NK-92 (cell line): ENCODE results near the gene HPS3.
"Not testable (repeated sequence)": the region's sequence is repeated elsewhere in the genome, so short reads cannot be mapped to it uniquely, and the experiment has no call there.

ENCODE experiments used
- DNase-seq: peaks from one replicate; lab custom pipeline; 2025; ENCODE audit not compliant: unreplicated experiment; lab: John Stamatoyannopoulos, UW

The HPS3 gene

DNA sequence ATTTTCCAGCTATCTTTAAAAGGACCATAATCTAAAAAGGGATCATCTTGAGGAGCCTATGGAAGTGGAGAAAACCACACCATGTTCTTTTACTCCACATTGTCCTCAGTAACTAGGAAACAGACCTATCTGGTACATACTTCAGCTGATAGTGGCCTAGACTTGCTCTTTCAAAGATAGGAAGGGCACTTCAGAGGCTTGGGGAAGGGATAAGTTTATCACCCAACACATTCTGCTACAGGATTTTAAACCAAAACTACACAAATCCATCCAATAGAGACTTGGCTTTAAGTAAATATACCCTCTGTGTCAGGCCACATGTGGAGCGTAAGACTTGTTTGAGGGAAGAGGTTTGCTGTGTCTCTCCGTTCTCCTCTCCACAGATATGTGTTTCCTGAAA is 56.8 kb downstream of the HPS3 start:
- no peak for DNase-seq

DNA sequence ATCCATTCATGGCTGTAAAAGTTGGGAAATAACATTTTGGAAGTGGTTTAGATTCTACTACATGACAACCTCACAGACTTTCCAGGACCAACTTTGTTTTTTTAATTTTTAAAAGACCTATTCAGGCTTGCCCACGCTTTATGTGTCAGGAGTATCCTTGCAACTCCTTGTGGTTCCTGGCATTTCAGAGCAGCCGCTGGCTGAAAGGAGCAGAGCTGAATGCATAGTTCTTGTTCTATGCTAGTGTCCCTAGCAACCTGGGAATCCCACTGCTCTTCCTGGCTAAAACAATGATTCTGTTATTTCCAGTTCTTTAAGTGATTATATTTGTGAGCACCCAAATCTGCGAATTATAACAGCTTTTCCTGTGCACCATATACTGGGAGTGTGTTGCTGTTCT is 57.3 kb downstream of the HPS3 start:
- no peak for DNase-seq

DNA sequence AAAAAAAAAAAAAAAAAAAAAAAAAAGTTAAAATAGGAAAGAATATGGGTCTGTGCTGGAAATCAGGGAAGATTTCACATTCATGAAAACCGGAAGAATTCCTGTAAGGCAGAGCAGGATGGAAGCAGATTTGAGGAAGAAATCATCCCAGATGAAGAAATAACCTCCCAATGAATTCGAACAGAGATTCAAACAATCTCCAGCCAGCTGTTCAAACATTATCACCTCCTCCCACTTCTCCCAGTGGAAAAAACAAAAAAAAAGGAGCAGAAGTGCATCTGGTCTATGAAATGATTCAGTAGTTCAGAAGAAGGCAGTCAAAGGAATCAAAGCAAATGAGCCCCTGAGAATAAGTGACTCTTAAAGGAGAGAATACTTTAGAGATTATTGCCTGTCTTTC is 59.1 kb downstream of the HPS3 start:
- no peak for DNase-seq

DNA sequence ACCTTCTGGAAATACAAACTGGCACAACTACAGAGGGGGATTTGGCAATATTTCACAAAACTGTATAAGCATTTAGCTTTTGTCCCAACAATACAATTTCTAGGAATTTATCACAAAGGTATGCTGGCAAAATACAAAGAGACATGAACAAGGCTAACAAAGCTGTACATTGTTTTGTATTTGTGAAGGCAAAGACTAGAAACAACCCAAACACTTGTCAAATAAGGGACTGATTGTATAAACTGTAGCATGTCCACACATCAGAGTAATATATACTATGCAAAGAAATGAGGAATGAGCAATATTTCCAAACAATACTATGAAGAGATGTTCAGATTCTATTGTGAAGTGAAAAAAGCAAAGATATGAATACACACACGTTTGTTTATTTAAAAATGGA is 65.8 kb downstream of the HPS3 start:
- no peak for DNase-seq

DNA sequence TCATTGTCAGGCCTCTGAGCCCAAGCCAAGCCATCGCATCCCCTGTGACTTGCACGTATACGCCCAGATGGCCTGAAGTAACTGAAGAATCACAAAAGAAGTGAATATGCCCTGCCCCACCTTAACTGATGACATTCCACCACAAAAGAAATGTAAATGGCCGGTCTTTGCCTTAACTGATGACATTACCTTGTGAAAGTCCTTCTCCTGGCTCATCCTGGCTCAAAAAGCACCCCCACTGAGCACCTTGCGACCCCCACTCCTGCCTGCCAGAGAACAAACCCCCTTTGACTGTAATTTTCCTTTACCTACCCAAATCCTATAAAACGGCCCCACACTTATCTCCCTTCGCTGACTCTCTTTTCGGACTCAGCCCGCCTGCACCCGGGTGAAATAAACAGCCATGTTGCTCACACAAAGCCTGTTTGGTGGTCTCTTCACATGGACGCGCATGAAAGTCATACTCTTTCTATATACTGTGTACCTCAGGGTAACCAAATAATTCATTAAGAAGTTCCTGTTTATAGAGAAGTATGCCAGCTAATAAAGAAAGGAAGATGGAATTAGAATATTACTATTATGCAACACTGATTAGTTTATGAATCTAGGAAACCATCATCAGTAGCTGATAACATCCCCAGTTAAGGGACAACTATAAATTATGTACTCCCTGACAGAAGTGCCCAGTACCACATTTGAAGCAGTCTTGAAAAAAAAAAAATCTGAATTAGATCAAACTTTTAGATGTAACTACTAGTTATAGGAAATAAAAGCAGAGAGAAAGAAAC is 67.6 kb downstream of the HPS3 start:
- DNase-seq, result not testable (repeated sequence)

DNA sequence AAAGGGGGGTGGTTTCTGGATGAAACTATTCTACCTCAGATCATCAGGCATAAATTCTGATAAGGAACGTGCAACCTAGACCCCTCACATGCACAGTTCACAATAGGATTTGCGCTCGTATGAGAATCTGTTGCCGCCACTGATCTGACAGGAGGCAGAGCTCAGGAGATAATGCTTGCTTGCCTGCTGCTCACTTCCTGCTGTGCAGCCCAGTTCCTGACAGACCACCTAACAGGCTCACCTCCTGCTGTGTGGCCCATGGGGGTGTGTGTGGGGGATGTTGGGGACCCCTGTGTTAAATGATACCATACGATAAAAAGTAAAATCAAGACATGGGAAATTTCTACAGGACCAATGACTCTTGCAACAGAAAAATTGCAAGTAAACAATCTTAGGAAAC is 68.2 kb downstream of the HPS3 start:
- DNase-seq, result no peak

DNA sequence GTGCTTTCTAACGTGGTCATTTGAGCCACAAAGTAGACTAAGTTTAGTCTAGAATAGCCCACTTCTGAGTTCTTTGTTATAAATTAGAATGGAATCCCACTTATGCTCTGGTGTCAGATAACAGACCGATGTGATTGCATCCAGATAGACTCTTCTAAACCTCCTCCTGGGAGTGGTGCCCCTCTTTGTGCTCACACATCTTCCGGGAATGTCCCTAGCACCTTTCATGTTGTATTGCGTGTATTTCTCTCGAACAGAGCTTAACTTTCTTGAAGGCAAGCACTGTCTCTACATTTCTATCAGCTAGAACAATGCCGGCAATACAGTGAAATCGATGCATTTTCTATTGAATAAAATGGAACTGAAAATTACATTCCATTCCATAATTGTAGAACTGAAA is 69.2 kb downstream of the HPS3 start:
- no peak for DNase-seq

DNA sequence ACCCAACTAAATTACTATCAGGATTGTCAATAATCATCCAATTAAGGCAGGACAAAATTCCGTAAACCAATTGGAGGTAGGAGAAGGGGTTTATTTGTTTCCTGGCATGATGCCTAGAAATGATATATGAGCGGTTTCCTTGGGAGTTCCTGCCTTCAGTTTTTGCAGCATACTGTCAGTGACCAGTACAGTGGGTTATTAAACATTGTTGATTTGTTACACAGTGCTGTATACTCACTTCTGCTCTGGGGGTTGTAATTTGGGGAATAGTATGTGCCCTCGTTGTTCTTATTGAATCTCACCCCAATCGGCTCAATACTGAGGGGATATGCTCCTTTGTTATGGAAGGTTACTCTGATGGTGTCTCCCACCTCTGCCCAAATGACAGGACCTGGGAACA is 70.0 kb downstream of the HPS3 start:
- no peak for DNase-seq

DNA sequence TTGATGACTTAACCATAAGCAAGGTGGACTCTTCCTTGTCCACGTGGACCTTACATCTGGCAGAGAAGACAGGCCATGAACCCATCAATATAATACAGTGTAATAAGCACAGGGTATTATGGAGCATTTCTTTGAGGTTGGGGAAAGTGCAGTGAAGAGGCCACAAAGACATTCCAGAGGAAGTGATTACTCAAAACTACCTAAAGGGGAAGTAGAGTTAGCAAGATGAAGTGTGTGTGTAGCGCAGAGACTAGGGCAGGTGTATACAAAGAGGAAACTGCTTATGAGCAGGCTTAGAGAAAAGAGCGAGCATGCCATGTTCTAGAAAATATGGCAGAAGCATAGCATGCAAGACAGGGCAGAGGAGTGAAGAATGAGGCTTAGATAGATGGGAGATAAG is 74.3 kb downstream of the HPS3 start:
- DNase-seq, result no peak

DNA sequence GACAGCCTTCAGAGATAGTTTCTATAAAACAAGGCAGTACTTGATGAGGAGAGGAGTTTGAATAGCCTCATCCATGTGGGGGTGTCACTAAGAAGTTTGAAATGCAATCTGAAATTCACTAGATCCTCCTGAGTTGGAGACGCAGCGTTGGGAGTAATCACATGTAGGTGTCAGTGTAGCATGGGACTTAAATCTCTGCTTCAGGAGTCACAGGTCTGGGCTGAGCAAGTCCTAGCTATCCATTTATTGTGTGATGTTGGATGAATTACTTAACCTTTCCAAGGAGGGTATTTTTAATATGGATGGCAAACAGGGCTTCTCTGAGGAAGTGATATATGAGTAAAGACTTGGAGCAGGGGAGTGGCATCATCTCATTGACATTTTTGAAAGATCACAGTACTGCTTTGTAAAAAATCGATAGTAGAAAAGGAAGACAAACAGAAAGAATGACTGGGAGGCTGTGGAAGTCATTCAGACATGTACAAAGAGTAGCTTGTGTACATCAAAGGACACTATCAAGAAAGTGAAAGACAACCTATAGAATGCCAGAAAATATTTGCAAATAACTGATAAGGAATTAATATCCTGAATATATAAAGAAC is 75.1 kb downstream of the HPS3 start:
- no peak for DNase-seq

DNA sequence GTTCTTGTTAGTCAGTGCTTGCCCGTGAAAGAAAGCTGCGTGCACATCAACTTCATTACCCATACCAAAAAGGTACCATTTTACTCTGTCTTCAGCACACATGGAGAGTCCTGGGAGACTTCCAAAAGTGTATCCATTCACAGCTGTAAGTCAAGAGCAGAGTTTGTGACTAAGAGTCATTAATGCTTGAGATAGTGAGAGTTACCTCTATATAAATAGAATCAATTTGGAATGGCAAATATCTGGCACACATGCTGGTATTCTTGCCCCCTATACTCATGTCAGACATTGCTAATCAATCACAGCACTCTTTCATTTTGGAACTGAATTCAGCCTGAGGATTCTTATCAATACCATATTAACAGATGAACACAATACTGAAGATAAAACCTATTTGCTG is 78.0 kb downstream of the HPS3 start:
- no peak for DNase-seq

DNA sequence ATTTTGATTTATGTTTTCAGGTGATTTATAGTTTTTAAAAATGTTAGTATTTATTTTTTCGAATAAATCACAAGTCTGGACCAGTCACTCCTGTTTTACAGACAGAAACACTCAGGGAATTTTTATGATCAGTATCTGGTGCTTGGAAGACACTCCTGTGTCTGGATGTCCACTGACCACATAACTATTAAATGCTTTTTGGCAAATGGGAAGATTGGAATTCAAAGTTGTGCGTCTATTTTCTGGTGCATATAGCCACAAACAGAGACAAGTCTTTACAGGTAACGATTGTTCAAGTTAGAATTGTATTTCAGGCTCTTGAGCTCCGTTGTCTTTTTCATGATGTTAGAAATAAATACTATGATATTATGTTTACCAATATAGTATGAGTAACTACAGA is 80.0 kb downstream of the HPS3 start:
- no peak for DNase-seq

DNA sequence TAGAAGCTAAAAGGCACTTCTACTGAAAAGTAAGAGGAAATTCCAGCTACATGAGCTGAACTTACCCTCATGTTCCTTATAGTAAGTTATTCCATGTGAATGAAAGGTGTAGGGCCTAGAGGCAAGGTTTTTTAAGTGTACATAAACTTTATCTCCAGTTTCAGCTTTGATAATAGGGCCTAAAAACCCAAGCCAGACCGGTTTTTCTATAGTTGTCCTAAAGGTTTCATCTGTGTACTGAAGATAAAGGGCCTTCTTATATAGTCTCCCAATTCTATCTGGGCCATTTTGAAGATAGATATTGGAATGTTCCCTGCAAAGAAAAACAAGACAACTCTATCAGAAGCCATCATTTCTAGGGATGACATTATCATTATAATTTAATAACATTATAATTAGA is 82.9 kb downstream of the HPS3 start:
- no peak for DNase-seq

DNA sequence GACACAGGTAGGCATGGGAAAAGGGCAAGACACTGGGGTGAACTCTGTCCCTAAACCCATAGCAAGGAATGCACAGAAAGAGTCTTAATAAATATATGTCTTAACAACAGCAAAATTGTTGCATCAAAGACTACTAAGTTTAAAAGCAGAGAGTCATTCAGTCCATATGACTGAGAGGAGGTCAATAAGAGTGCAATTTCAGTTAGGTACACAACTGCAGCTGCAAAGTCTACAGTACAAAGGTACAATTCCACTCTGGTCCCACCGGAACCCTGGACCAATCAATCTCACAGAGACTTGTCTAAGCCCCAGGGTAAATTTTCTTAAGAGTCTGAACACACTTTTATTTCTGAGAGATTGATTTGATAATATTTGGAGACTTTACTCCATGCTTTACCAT is 85.3 kb downstream of the HPS3 start:
- DNase-seq, result no peak

DNA sequence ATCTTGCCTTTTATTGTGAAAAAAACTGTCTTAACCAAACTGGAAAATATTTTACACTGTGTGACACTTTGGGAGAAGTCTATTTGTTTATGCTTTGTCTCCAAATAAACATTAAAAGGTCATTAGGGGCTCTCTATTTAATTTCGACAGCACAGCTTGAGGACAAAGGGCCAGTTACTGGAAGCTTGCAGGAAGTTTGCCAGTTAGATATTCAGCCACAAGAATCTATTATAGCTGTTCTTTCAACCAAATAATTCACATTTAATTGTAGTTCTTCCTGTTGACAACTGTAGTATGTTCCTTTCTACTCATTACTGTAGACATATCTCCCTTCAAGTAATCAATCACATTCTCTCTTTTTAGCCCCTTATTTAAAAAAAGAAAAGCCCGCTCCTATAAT is 86.1 kb downstream of the HPS3 start:
- no peak for DNase-seq

DNA sequence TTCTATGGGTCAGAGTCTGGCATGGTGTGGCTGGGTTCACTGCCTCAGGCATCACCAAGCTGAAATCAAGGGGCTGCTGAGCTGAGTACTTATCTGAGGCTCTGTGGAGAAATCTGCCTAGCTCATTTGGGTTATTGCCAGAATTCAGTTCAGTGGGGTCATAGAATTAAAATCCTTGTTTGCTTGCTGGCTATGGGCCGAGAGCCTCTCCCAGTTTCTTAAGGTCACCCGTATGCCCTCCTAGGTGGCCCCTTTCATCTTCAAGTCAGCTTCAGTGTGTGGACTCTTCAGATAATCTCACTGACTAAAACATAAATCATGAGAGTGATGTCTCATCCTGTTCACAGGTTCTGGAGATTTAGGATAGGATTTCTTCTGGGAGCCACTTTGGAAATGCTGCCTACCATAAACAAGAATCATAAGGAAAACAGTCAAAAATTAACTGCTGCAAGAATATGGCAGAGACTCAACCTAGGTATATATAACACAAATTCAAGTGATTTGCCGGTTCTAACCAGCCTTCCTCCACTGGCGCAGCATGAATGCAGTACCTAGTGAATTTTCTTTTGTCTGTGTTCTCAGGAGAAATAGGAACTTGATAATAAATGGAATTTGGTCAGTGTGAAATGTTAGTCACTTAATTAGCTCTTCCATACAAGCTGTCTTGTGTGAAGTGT is 86.9 kb downstream of the HPS3 start:
- DNase-seq, result no peak

DNA sequence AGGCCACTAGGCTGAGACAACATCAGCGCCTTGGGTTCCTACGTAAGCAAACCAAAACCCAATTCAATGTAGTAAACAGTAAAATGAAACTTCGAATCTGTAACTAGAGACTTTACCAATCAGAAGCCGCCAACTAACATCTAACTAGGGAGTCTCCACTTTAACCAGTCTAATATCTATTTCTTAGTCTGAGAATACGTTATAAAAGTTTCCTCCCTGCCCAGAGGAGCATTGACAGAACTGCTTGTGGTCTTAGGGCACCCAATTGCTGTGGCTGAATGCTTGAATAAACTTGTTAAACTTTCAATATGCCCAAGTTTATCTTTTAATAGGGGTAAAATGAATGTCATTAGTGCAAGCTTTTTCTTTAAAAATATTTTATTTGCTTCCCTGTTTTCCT is 87.9 kb downstream of the HPS3 start:
- DNase-seq, result no peak

DNA sequence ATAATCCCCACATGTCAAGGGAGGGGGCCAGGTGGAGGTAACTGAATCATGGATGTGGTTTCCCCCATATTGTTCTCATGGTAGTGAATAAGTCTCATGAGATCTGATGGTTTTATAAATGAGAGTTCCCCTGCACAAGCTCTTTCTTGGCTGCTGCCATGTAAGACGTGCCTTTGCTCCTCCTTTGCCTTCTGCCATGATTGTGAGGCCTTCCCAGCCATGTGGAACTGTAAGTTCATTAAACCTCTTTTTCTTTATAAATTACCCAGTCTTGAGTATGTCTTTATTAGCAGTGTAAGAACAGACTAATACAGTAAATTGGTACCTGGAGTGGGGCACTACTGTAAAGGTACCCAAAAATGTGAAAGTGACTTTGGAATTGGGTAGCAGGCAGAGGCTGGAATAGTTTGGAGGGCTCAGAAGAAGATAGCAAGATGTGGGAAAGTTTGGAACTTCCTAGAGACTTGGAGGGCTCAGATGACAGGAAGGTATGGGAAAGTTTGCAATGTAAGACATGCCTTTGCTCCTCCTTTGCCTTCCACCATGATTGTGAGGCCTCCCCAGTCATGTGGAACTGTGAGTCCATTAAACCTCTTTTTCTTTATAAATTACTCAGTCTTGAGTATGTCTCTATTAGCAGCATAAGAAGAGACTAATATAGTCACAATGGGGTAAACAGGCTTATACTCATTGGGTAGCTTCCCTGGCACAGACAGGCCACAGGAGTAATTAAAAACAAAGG is 90.1 kb downstream of the HPS3 start:
- DNase-seq, result not testable (repeated sequence)

DNA sequence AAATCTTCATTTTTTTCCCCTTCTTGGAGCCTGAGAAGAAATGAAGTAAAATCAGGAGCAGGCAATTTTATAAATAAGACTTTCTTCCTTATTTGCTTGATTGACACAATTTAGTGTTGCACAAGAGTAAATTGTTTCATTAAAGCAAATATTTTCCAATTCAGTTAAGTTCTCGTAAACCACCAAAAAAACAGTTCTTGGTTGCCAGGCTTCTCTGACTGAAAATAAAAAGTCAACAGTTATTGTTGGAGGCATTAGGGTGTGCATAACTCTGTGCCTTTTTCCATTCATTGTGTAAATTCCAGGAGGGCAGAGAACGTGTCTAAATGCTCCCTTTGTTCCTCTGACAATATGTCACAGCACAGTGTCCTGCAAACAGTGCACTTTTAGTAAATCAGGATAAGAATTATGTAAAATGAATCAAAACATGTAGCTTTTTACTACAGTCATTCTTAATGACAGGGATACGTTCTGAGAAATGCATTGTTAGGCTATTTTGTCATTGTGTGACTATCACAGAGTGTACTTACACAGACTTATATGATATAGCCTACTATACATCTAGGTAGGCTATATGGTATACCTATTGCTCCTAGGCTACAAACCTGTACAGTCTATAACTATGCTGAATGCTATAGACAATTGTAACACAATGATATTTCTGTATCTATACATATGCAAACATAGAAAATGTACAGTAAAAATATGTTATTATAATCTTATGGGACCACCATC is 92.5 kb downstream of the HPS3 start, which contains the start of gene CP:
Gene CP, minus strand, starts transcription at position 47 of the 735 bp plus-strand sequence. Its CDS starts 37 bp downstream, at position 10.
- DNase-seq, result no peak
